Mesenchymal stem cell (in vitro differentiated cells and primary cell): ENCODE measurements around the gene MGAT2.

ENCODE experiments used
- DNase-seq: peaks from one replicate; pipeline ENCODE4 v3.0.0-alpha.2; 2013
- H2AFZ ChIP-seq: one replicate; pipeline ENCODE4 v1.6.1; 2013; ENCODE audit warnings: low read depth, mild to moderate bottlenecking, control low read depth, inconsistent platforms, low read length, moderate library complexity
- H2AK5ac ChIP-seq: 2 replicates; pipeline ENCODE4 v1.6.1; 2013; ENCODE audit warnings: low read length, moderate library complexity, mild to moderate bottlenecking, inconsistent platforms; ENCODE audit not compliant: severe bottlenecking
- H2BK120ac ChIP-seq: one replicate; pipeline ENCODE4 v1.6.1; 2013; ENCODE audit warnings: low read depth, mild to moderate bottlenecking, inconsistent platforms, low read length, moderate library complexity
- H2BK12ac ChIP-seq, 2 experiments: one replicate each; pipeline ENCODE4 v1.6.1; 2013; ENCODE audit warnings: inconsistent platforms in 2 of 2, low read length in 2 of 2, mild to moderate bottlenecking in 2 of 2, moderate library complexity in 2 of 2, control low read depth in 1 of 2
- H2BK15ac ChIP-seq: one replicate; pipeline ENCODE4 v1.6.1; 2013; ENCODE audit warnings: mild to moderate bottlenecking, low read depth, inconsistent platforms; ENCODE audit not compliant: poor library complexity, severe bottlenecking
- H2BK5ac ChIP-seq: 2 replicates; pipeline ENCODE4 v1.6.1; 2013; ENCODE audit warnings: low read depth, mild to moderate bottlenecking, low read length, control low read depth, inconsistent platforms; ENCODE audit not compliant: poor library complexity, severe bottlenecking
- H3K14ac ChIP-seq, 2 experiments: one replicate each; pipeline ENCODE4 v1.6.1; 2013; ENCODE audit warnings: inconsistent platforms in 2 of 2, low read length in 2 of 2, control low read depth in 1 of 2, mild to moderate bottlenecking in 1 of 2, moderate library complexity in 1 of 2
- H3K18ac ChIP-seq, 2 experiments: one replicate each; pipeline ENCODE4 v1.6.1; 2013; ENCODE audit warnings: inconsistent platforms in 2 of 2, low read length in 2 of 2, control low read depth in 1 of 2, low read depth in 1 of 2, mild to moderate bottlenecking in 1 of 2
- H3K23ac ChIP-seq, 2 experiments: one replicate each; pipeline ENCODE4 v1.6.1; 2013; ENCODE audit warnings: inconsistent platforms in 2 of 2, low read length in 2 of 2, mild to moderate bottlenecking in 2 of 2, moderate library complexity in 2 of 2, control low read depth in 1 of 2
- H3K27ac ChIP-seq: 2 replicates; pipeline ENCODE4 v1.5.1; 2013; ENCODE audit warnings: mild to moderate bottlenecking, moderate library complexity, low read length, control low read depth, inconsistent platforms; ENCODE audit not compliant: poor library complexity, severe bottlenecking
- H3K27me3 ChIP-seq, 2 experiments: 2 replicates each; pipeline versions ENCODE4 v1.6.1 to v1.7.0; 2013; ENCODE audit warnings: low read length in 2 of 2, mild to moderate bottlenecking in 2 of 2, moderate library complexity in 2 of 2, control low read depth in 1 of 2, inconsistent platforms in 1 of 2; ENCODE audit not compliant: control insufficient read depth in 1 of 2, insufficient read depth in 1 of 2
- H3K36me3 ChIP-seq, 2 experiments: 2 replicates each; pipeline versions ENCODE4 v1.6.1 to v1.7.0; 2013; ENCODE audit warnings: low read length in 2 of 2, control low read depth in 1 of 2, inconsistent platforms in 1 of 2, low read depth in 1 of 2, mild to moderate bottlenecking in 1 of 2; ENCODE audit not compliant: insufficient read depth in 2 of 2, control insufficient read depth in 1 of 2
- H3K4ac ChIP-seq, 2 experiments: one replicate each; pipeline ENCODE4 v1.6.1; 2013; ENCODE audit warnings: inconsistent platforms in 2 of 2, low read length in 2 of 2, mild to moderate bottlenecking in 2 of 2, moderate library complexity in 2 of 2, control low read depth in 1 of 2, low read depth in 1 of 2
- H3K4me1 ChIP-seq: 2 replicates; pipeline ENCODE4 v1.6.1; 2013; ENCODE audit warnings: low read depth, low read length, control low read depth; ENCODE audit not compliant: control insufficient read depth, insufficient read depth
- H3K4me2 ChIP-seq: 2 replicates; pipeline ENCODE4 v1.6.1; 2013; ENCODE audit warnings: low read length, mild to moderate bottlenecking, inconsistent platforms; ENCODE audit not compliant: poor library complexity, severe bottlenecking
- H3K4me3 ChIP-seq, 2 experiments: 2 replicates each; pipeline versions ENCODE4 v1.5.1 to v1.7.0; 2013; ENCODE audit warnings: low read length in 2 of 2, mild to moderate bottlenecking in 2 of 2, control low read depth in 1 of 2, low read depth in 1 of 2; ENCODE audit not compliant: insufficient read depth in 1 of 2
- H3K79me1 ChIP-seq: replicated peaks from 2 replicates; pipeline ENCODE4 v1.6.1; 2013; ENCODE audit warnings: mild to moderate bottlenecking, control low read depth, low read length, inconsistent platforms; ENCODE audit not compliant: poor library complexity, severe bottlenecking
- H3K9ac ChIP-seq: 2 replicates; pipeline ENCODE4 v1.7.0; 2013; ENCODE audit warnings: mild to moderate bottlenecking, low read length, moderate library complexity
- H3K9me3 ChIP-seq: 2 replicates; pipeline ENCODE4 v1.7.0; 2013; ENCODE audit warnings: mild to moderate bottlenecking, low read length; ENCODE audit not compliant: control insufficient read depth
- H4K8ac ChIP-seq: one replicate; pipeline ENCODE4 v1.6.1; 2013; ENCODE audit warnings: inconsistent platforms, mild to moderate bottlenecking, low read length, moderate library complexity
- H4K91ac ChIP-seq: one replicate; pipeline ENCODE4 v1.6.1; 2013; ENCODE audit warnings: mild to moderate bottlenecking, low read length, inconsistent platforms
- WGBS: methylation state at CpG from one replicate; pipeline ENCODE4 v1.1.7; 2013; ENCODE audit warnings: mixed read lengths; 5-methylcytosine and 5-hydroxymethylcytosine counted together

MGAT2 gene

DNA sequence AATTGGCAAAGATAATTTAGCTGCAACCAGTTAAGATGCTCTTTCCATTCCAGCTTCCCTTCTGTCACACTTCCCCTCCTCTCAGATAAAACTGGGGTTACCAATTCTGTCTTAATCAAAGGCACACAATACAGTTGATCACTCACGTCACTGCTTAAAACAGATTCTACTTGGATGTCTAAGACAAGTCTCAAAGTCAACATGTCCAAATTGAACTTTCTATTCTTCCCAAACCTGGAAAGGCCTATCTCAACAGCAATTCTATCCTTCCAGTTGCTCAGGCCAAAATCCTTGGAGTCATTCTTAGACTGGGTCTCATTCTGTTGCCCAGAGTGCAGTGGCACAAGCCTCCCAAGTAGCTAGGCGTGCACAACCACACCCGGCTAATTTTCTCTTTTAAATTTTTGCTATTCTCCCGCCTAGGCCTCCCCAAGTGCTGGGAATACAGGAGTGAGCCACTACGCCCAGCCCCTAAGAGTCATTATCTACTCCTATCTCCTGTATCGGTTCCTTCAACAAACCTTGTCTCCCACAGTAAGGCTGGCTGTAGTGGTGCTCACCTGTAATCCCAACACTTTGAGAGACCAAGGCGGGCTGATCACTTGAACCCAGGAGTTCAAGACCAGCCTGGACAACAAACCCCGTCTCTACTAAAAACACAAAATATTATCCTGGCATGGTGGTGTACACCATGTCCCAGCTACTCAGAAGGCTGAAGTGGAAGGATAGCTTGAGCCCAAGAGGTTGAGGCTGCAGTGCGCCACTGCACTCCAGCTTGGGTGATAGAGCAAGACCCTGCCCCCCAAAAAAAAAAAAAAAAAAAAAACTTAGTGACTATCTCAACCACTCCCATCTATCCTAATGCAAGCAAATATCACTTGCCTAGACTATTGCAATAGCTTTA is 39.1 kb upstream of the MGAT2 start:
- Histone ChIP-seq H2BK5ac (no peak overlapping the region), H2AK5ac (no peak overlapping the region), H4K8ac (no peak overlapping the region), H3K18ac (no peak overlapping the region), H3K9me3 (no peaks in the 10 kb centered on the region), H3K23ac (no peak overlapping the region), H4K91ac (no peak overlapping the region), H3K27ac (no peak overlapping the region), H3K4ac (no peak overlapping the region), H3K27me3 (no peaks in the 10 kb centered on the region), H3K14ac (no peak overlapping the region), H2BK12ac (no peak overlapping the region), H2BK120ac (no peak overlapping the region), H3K4me1 (peaks cover 8% of the 10 kb centered on the region), H2AFZ (no peak overlapping the region), H3K9ac (no peak overlapping the region), H3K79me1 (peaks cover 12% of the 10 kb centered on the region), H3K36me3 (peaks cover 24 to 49% of the 10 kb centered on the region in 2 experiments), H2BK15ac (no peak overlapping the region), H3K4me2 (no peak overlapping the region), H3K4me3 (no peak overlapping the region)
- no peak for DNase-seq
- 82% methylated on average over 9 of the region's 9 CpGs for WGBS

DNA sequence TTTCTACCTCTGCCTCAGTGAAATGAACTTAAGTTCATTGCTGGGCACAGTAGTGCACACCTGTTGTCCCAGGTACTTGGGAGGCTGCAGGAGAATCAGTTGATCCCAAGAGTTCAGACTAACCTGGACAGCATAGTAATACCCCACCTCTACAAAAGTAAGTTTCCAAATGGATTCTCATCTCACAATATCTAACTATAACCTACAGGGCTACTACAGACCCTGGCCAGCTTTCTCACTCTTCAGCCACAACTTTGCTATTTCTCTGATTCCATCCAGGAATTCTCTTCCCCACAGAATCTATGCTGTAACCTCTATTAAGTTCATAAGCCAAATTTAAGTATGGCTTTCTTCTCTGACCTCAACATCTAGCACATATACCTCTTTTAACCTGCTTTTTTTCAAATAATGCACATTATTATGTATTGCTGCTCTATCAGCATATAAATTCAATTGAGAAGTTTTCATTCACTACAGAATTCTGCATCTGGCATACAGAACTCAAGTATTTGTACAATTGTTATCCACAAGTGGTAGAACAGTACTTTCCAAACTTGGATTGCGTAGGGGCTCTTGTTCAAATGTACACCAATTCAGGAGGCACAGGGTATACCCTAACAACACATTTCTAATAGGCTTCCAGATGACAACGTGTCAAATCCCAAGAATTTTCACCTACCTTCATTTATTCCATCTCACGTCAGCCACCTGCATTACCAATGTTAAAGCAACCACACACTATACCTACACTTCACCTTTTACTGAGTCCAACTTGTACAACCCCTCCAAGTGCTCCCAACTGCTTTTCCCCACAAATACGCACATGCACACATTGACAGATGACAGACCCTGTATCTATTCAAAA is 38.3 kb upstream of the MGAT2 start:
- Histone ChIP-seq H2AK5ac (no peak overlapping the region), H2BK5ac (no peak overlapping the region), H2AFZ (no peak overlapping the region), H3K14ac (no peak overlapping the region), H2BK15ac (no peak overlapping the region), H3K27me3 (no peaks in the 10 kb centered on the region), H3K27ac (no peak overlapping the region), H3K36me3 (peaks cover 16 to 40% of the 10 kb centered on the region in 2 experiments), H3K23ac (no peak overlapping the region), H3K79me1 (peaks cover 6% of the 10 kb centered on the region), H3K4me2 (no peak overlapping the region), H3K18ac (no peak overlapping the region), H4K91ac (no peak overlapping the region), H3K4me1 (peaks cover 8% of the 10 kb centered on the region), H3K4ac (no peak overlapping the region), H3K9ac (peak overlapping the region; percentile 15), H2BK120ac (no peak overlapping the region), H3K9me3 (no peaks in the 10 kb centered on the region), H4K8ac (no peak overlapping the region), H3K4me3 (no peak overlapping the region), H2BK12ac (no peak overlapping the region)
- no peak for DNase-seq
- 98% methylated on average over 3 of the region's 4 CpGs for WGBS

- no peak overlapping the region for H2BK5ac ChIP-seq
- H3K23ac ChIP-seq, result no peak overlapping the region
- peaks cover 13 to 35% of the 10 kb centered on the region in 2 experiments for H3K36me3 ChIP-seq
- H3K14ac ChIP-seq, result no peak overlapping the region
- H2AK5ac ChIP-seq, result no peak overlapping the region
- no peak overlapping the region for H4K91ac ChIP-seq
- no peak overlapping the region for H2BK12ac ChIP-seq
- peaks cover 8% of the 10 kb centered on the region for H3K4me1 ChIP-seq
- H2BK15ac ChIP-seq, result no peak overlapping the region
- peak overlapping the region; percentile 96 for H3K9ac ChIP-seq
- no peaks in the 10 kb centered on the region for H3K27me3 ChIP-seq
- WGBS, result 91% methylated on average over 5 of the region's 6 CpGs
- no peak overlapping the region for H3K18ac ChIP-seq
- peak; percentile 42 for DNase-seq
- H3K4me3 ChIP-seq, result peak overlapping the region in 1 of 2 experiments; percentile 89
- H2BK120ac ChIP-seq, result no peak overlapping the region
- H2AFZ ChIP-seq, result no peak overlapping the region
- peak overlapping the region; percentile 60 for H3K4me2 ChIP-seq
- no peak overlapping the region for H3K4ac ChIP-seq
- H3K9me3 ChIP-seq, result no peaks in the 10 kb centered on the region
- H4K8ac ChIP-seq, result no peak overlapping the region
- H3K79me1 ChIP-seq, result peaks cover 4% of the 10 kb centered on the region
- no peak overlapping the region for H3K27ac ChIP-seq
These were observed 37.0 kb upstream of the MGAT2 start for GRCh38 chr14:49583629-49584028.

- Histone ChIP-seq H2BK5ac (no peak overlapping the region), H2BK12ac (no peak overlapping the region), H3K4ac (no peak overlapping the region), H3K36me3 (peaks cover 13 to 35% of the 10 kb centered on the region in 2 experiments), H3K18ac (no peak overlapping the region), H2AK5ac (no peak overlapping the region), H2BK120ac (no peak overlapping the region), H2BK15ac (no peak overlapping the region), H3K4me1 (peaks cover 8% of the 10 kb centered on the region), H3K79me1 (peaks cover 2% of the 10 kb centered on the region), H4K91ac (no peak overlapping the region), H2AFZ (no peak overlapping the region), H3K23ac (no peak overlapping the region), H3K9me3 (no peaks in the 10 kb centered on the region), H3K9ac (peak overlapping the region; percentile 96), H3K4me3 (peak overlapping the region in 1 of 2 experiments; percentile 89), H3K4me2 (peak overlapping the region; percentile 60), H4K8ac (peak overlapping the region; percentile 24), H3K27me3 (no peaks in the 10 kb centered on the region), H3K27ac (no peak overlapping the region), H3K14ac (no peak overlapping the region)
- no peak for DNase-seq
- WGBS, result 87% methylated on average over 11 of the region's 11 CpGs
These were observed 36.5 kb upstream of the MGAT2 start for GRCh38 chr14:49584058-49584457.
